ENCODE results near the gene SEPHS2. TPM values are rescaled to one million over a fixed set of nuclear protein-coding genes. Genes with fewer than 3 reads are reported as not detected.

Gene SEPHS2
- 36.6 TPM for polyA plus RNA-seq (2013, experiment 1 of 2)
- 36.2 TPM for polyA plus RNA-seq (2013, experiment 2 of 2)

- Histone ChIP-seq H3K4me1 (ENCODE audit: control insufficient read depth, low read depth, low read length) (no peaks in the 10 kb centered on the region), H3K23ac (ENCODE audit: low read length) (no peak within 1 kb of the TSS), H3K4me2 (ENCODE audit: low read length) (peak within 1 kb of the TSS; percentile 52), H3K4ac (ENCODE audit: low read depth, low read length) (peak within 1 kb of the TSS; percentile 23), H4K8ac (ENCODE audit: low read depth, low read length) (peak within 1 kb of the TSS; percentile 87), H2BK5ac (ENCODE audit: low read length) (peak within 1 kb of the TSS; percentile 32), H3K79me1 (ENCODE audit: low read length) (peaks cover 4% of the 10 kb centered on the region), H3K79me2 (ENCODE audit: control insufficient read depth, insufficient read depth, low read length) (peaks cover 2% of the 10 kb centered on the region), H3K27ac (ENCODE audit: low read depth, low read length) (peak within 1 kb of the TSS; percentile 86), H3K4me3 (ENCODE audit: low read length) (peak within 1 kb of the TSS; percentile 81), H3K56ac (ENCODE audit: low read length) (peak within 1 kb of the TSS; percentile 82), H2BK15ac (replicated peaks; ENCODE audit: low read depth) (no peak within 1 kb of the TSS), H3K27me3 (ENCODE audit: insufficient read depth, low read length, poor library complexity) (no peaks in the 10 kb centered on the region), H3K9ac (ENCODE audit: low read length) (peak within 1 kb of the TSS; percentile 79), H2BK120ac (ENCODE audit: low read depth, low read length) (peak within 1 kb of the TSS; percentile 33), H3K18ac (ENCODE audit: low read length) (peak within 1 kb of the TSS; percentile 65), H2AK5ac (ENCODE audit: low read length) (no peak within 1 kb of the TSS), H3K36me3 (ENCODE audit: control insufficient read depth, insufficient read depth, low read length) (no peaks in the 10 kb centered on the region), H4K5ac (ENCODE audit: low read length) (no peak within 1 kb of the TSS)
- peak; percentile 98 for DNase-seq
- WGBS (ENCODE audit: extremely low coverage, insufficient coverage, low lambda C conversion rate) = no CpG with 5 or more reads among the region's 59 CpGs
Observed at GRCh38 chr16:30445408-30446202, at the start of gene SEPHS2. SEPHS2 (minus strand) TSS chr16:30445874; CDS start chr16:30445727, 147 bp downstream.

GRCh38 chr16:30494709-30495108 lies 49.0 kb upstream of the SEPHS2 start:
- Histone ChIP-seq H3K4me3 (ENCODE audit: low read length) (no peak overlapping the region), H3K36me3 (ENCODE audit: control insufficient read depth, insufficient read depth, low read length) (no peaks in the 10 kb centered on the region)

GRCh38 chr16:30493941-30494488 lies 48.3 kb upstream of the SEPHS2 start:
- Histone ChIP-seq H4K5ac (ENCODE audit: low read length) (no peak overlapping the region), H3K27me3 (ENCODE audit: insufficient read depth, low read length, poor library complexity) (no peaks in the 10 kb centered on the region), H3K4me1 (ENCODE audit: control insufficient read depth, low read depth, low read length) (no peaks in the 10 kb centered on the region), H3K4ac (ENCODE audit: low read depth, low read length) (no peak overlapping the region), H4K8ac (ENCODE audit: low read depth, low read length) (no peak overlapping the region), H3K4me3 (ENCODE audit: low read length) (no peak overlapping the region), H2BK15ac (replicated peaks; ENCODE audit: low read depth) (no peak overlapping the region), H3K27ac (ENCODE audit: low read depth, low read length) (no peak overlapping the region), H2AK5ac (ENCODE audit: low read length) (no peak overlapping the region), H3K18ac (ENCODE audit: low read length) (no peak overlapping the region), H3K56ac (ENCODE audit: low read length) (no peak overlapping the region), H3K79me2 (ENCODE audit: control insufficient read depth, insufficient read depth, low read length) (no peaks in the 10 kb centered on the region), H2BK5ac (ENCODE audit: low read length) (no peak overlapping the region), H3K23ac (ENCODE audit: low read length) (no peak overlapping the region), H3K79me1 (ENCODE audit: low read length) (no peaks in the 10 kb centered on the region), H3K9ac (ENCODE audit: low read length) (no peak overlapping the region), H3K36me3 (ENCODE audit: control insufficient read depth, insufficient read depth, low read length) (no peaks in the 10 kb centered on the region), H2BK120ac (ENCODE audit: low read depth, low read length) (no peak overlapping the region), H3K4me2 (ENCODE audit: low read length) (no peak overlapping the region)
- no CpG with 5 or more reads among the region's 11 CpGs for WGBS (ENCODE audit: extremely low coverage, insufficient coverage, low lambda C conversion rate)
- DNase-seq = no peak

More at GRCh38 chr16:30494709-30495108, 49.0 kb upstream of the SEPHS2 start:
- Histone ChIP-seq H3K9ac (ENCODE audit: low read length) (no peak overlapping the region), H2BK5ac (ENCODE audit: low read length) (no peak overlapping the region), H4K5ac (ENCODE audit: low read length) (no peak overlapping the region), H3K79me2 (ENCODE audit: control insufficient read depth, insufficient read depth, low read length) (no peaks in the 10 kb centered on the region), H3K27ac (ENCODE audit: low read depth, low read length) (no peak overlapping the region), H2BK120ac (ENCODE audit: low read depth, low read length) (no peak overlapping the region), H2BK15ac (replicated peaks; ENCODE audit: low read depth) (no peak overlapping the region), H3K27me3 (ENCODE audit: insufficient read depth, low read length, poor library complexity) (no peaks in the 10 kb centered on the region), H4K8ac (ENCODE audit: low read depth, low read length) (no peak overlapping the region), H2AK5ac (ENCODE audit: low read length) (no peak overlapping the region), H3K4me1 (ENCODE audit: control insufficient read depth, low read depth, low read length) (no peaks in the 10 kb centered on the region), H3K23ac (ENCODE audit: low read length) (no peak overlapping the region), H3K79me1 (ENCODE audit: low read length) (no peaks in the 10 kb centered on the region), H3K4me2 (ENCODE audit: low read length) (no peak overlapping the region), H3K18ac (ENCODE audit: low read length) (no peak overlapping the region), H3K56ac (ENCODE audit: low read length) (no peak overlapping the region), H3K4ac (ENCODE audit: low read depth, low read length) (no peak overlapping the region)
- no peak for DNase-seq
- no CpG with 5 or more reads among the region's 12 CpGs for WGBS (ENCODE audit: extremely low coverage, insufficient coverage, low lambda C conversion rate)

GRCh38 chr16:30491744-30492308 lies 46.2 kb upstream of the SEPHS2 start:
- Histone ChIP-seq H3K27ac (ENCODE audit: low read depth, low read length) (no peak overlapping the region), H2BK15ac (replicated peaks; ENCODE audit: low read depth) (no peak overlapping the region), H2AK5ac (ENCODE audit: low read length) (no peak overlapping the region), H3K27me3 (ENCODE audit: insufficient read depth, low read length, poor library complexity) (no peaks in the 10 kb centered on the region), H3K56ac (ENCODE audit: low read length) (no peak overlapping the region), H3K9ac (ENCODE audit: low read length) (no peak overlapping the region), H4K5ac (ENCODE audit: low read length) (no peak overlapping the region), H3K4me1 (ENCODE audit: control insufficient read depth, low read depth, low read length) (no peaks in the 10 kb centered on the region), H3K4me3 (ENCODE audit: low read length) (no peak overlapping the region), H3K79me2 (ENCODE audit: control insufficient read depth, insufficient read depth, low read length) (no peaks in the 10 kb centered on the region), H3K4ac (ENCODE audit: low read depth, low read length) (no peak overlapping the region), H3K4me2 (ENCODE audit: low read length) (no peak overlapping the region), H3K23ac (ENCODE audit: low read length) (no peak overlapping the region), H3K79me1 (ENCODE audit: low read length) (no peaks in the 10 kb centered on the region), H3K36me3 (ENCODE audit: control insufficient read depth, insufficient read depth, low read length) (no peaks in the 10 kb centered on the region), H2BK120ac (ENCODE audit: low read depth, low read length) (no peak overlapping the region), H4K8ac (ENCODE audit: low read depth, low read length) (no peak overlapping the region), H2BK5ac (ENCODE audit: low read length) (no peak overlapping the region), H3K18ac (ENCODE audit: low read length) (no peak overlapping the region)
- peak; percentile 21 for DNase-seq
- no CpG with 5 or more reads among the region's 6 CpGs for WGBS (ENCODE audit: extremely low coverage, insufficient coverage, low lambda C conversion rate)

GRCh38 chr16:30491229-30491628 lies 45.6 kb upstream of the SEPHS2 start:
- Histone ChIP-seq H2AK5ac (ENCODE audit: low read length) (no peak overlapping the region), H3K4me1 (ENCODE audit: control insufficient read depth, low read depth, low read length) (no peaks in the 10 kb centered on the region), H3K27ac (ENCODE audit: low read depth, low read length) (no peak overlapping the region), H3K36me3 (ENCODE audit: control insufficient read depth, insufficient read depth, low read length) (no peaks in the 10 kb centered on the region), H3K9ac (ENCODE audit: low read length) (no peak overlapping the region), H2BK15ac (replicated peaks; ENCODE audit: low read depth) (no peak overlapping the region), H3K79me1 (ENCODE audit: low read length) (no peaks in the 10 kb centered on the region), H3K4me3 (ENCODE audit: low read length) (no peak overlapping the region), H3K27me3 (ENCODE audit: insufficient read depth, low read length, poor library complexity) (no peaks in the 10 kb centered on the region), H3K23ac (ENCODE audit: low read length) (no peak overlapping the region), H4K8ac (ENCODE audit: low read depth, low read length) (no peak overlapping the region), H3K79me2 (ENCODE audit: control insufficient read depth, insufficient read depth, low read length) (no peaks in the 10 kb centered on the region), H2BK120ac (ENCODE audit: low read depth, low read length) (no peak overlapping the region), H3K56ac (ENCODE audit: low read length) (no peak overlapping the region), H4K5ac (ENCODE audit: low read length) (no peak overlapping the region), H3K4me2 (ENCODE audit: low read length) (no peak overlapping the region), H3K18ac (ENCODE audit: low read length) (no peak overlapping the region), H2BK5ac (ENCODE audit: low read length) (no peak overlapping the region), H3K4ac (ENCODE audit: low read depth, low read length) (no peak overlapping the region)
- WGBS (ENCODE audit: extremely low coverage, insufficient coverage, low lambda C conversion rate) = no CpG with 5 or more reads among the region's 4 CpGs
- no peak for DNase-seq
